CD14-positive monocyte (primary cell): ENCODE data around the gene UGT1A8. TPM values are rescaled to one million over a fixed set of nuclear protein-coding genes. Genes with fewer than 3 reads are reported as not detected.

Source experiments
- DNase-seq, 3 donors: peaks; one replicate each; pipeline ENCODE4 v3.0.0-alpha.2; 2011 to 2022
- H2AFZ ChIP-seq: 2 replicates; pipeline ENCODE4 v1.6.0; 2012; ENCODE audit warnings: mild to moderate bottlenecking, low read depth, low read length, inconsistent platforms; ENCODE audit not compliant: insufficient read depth, poor library complexity, severe bottlenecking
- H3K27ac ChIP-seq, 2 donors: 1 replicate in 1 of 2; 2 replicates in 1 of 2; pipeline ENCODE4 v1.5.1; 2012 to 2013; ENCODE audit warnings: low read length in 2 of 2, control low read depth in 1 of 2, inconsistent platforms in 1 of 2, low read depth in 1 of 2, mild to moderate bottlenecking in 1 of 2
- H3K27me3 ChIP-seq, 2 donors: one replicate each; pipeline versions ENCODE4 v1.6.0 to v1.6.1; 2011 to 2013; ENCODE audit warnings: low read length in 2 of 2; ENCODE audit not compliant: control insufficient read depth in 2 of 2, insufficient read depth in 2 of 2
- H3K36me3 ChIP-seq, 2 donors: replicated peaks in 1 of 2; 1 replicate in 1 of 2; 2 replicates in 1 of 2; pipeline versions ENCODE4 v1.5.1 to v1.6.1; 2012 to 2013; ENCODE audit warnings: low read length in 2 of 2, control low read depth in 1 of 2, inconsistent platforms in 1 of 2, mild to moderate bottlenecking in 1 of 2; ENCODE audit not compliant: insufficient read depth in 2 of 2, control insufficient read depth in 1 of 2
- H3K4me1 ChIP-seq, 2 donors: 1 replicate in 1 of 2; 2 replicates in 1 of 2; pipeline versions ENCODE4 v1.5.1 to v1.6.1; 2012 to 2013; ENCODE audit warnings: low read length in 2 of 2, control low read depth in 1 of 2, inconsistent platforms in 1 of 2, mild to moderate bottlenecking in 1 of 2, moderate library complexity in 1 of 2; ENCODE audit not compliant: insufficient read depth in 2 of 2, control insufficient read depth in 1 of 2
- H3K4me2 ChIP-seq: replicated peaks from 2 replicates; pipeline ENCODE3; 2012; ENCODE audit warnings: low read length, moderate library complexity, mild to moderate bottlenecking; ENCODE audit not compliant: poor library complexity, severe bottlenecking; ENCODE audit errors: extremely low read depth
- H3K4me3 ChIP-seq, 3 experiments: fragments of 200-600 bp in 1 of 3; sonication (generic) in 1 of 3; replicated peaks in 1 of 3; 1 replicate in 2 of 3; 2 replicates in 1 of 3; pipeline ENCODE4 v1.5.1; 2011 to 2013; ENCODE audit warnings: low read length in 3 of 3, mild to moderate bottlenecking in 3 of 3, control low read depth in 2 of 3, low read depth in 2 of 3, inconsistent platforms in 1 of 3, moderate library complexity in 1 of 3
- H3K79me2 ChIP-seq: 2 replicates; pipeline ENCODE4 v1.6.0; 2012; ENCODE audit warnings: mild to moderate bottlenecking, control low read depth, inconsistent platforms, low read length, moderate library complexity; ENCODE audit not compliant: insufficient read depth
- H3K9ac ChIP-seq: 2 replicates; pipeline ENCODE4 v1.6.0; 2017; ENCODE audit warnings: low read length, mild to moderate bottlenecking; ENCODE audit not compliant: insufficient read depth, poor library complexity, severe bottlenecking
- H3K9me3 ChIP-seq, 2 donors: replicated peaks in 1 of 2; 1 replicate in 1 of 2; 2 replicates in 1 of 2; pipeline versions ENCODE4 v1.5.1 to v1.6.1; 2012 to 2013; ENCODE audit warnings: low read length in 2 of 2, control low read depth in 1 of 2; ENCODE audit not compliant: control insufficient read depth in 1 of 2, insufficient read depth in 1 of 2
- H4K20me1 ChIP-seq: 2 replicates; pipeline ENCODE4 v1.6.0; 2012; ENCODE audit warnings: mild to moderate bottlenecking, low read length, control low read depth, moderate library complexity; ENCODE audit not compliant: insufficient read depth
- H3K27ac Mint-ChIP-seq, 7 donors: one replicate each; pipeline ENCODE4 v1.8.0; 2020; ENCODE audit warnings: mild to moderate bottlenecking in 7 of 7, mixed read lengths in 7 of 7, moderate library complexity in 6 of 7, inconsistent platforms in 2 of 7
- H3K27me3 Mint-ChIP-seq, 3 donors: one replicate each; pipeline ENCODE4 v1.8.0; 2021 to 2022; ENCODE audit warnings: low read depth in 3 of 3, mild to moderate bottlenecking in 3 of 3, mixed read lengths in 3 of 3, moderate library complexity in 3 of 3, inconsistent platforms in 1 of 3
- H3K36me3 Mint-ChIP-seq, 2 donors: one replicate each; pipeline ENCODE4 v1.8.0; 2020; ENCODE audit warnings: mixed read lengths in 2 of 2, inconsistent platforms in 1 of 2, mild to moderate bottlenecking in 1 of 2
- H3K4me1 Mint-ChIP-seq: one replicate; pipeline ENCODE4 v1.8.0; 2020; ENCODE audit warnings: mild to moderate bottlenecking, mixed read lengths
- H3K4me3 Mint-ChIP-seq, 2 donors: one replicate each; pipeline ENCODE4 v1.8.0; 2020; ENCODE audit warnings: mild to moderate bottlenecking in 2 of 2, mixed read lengths in 2 of 2, moderate library complexity in 1 of 2
- H3K9me3 Mint-ChIP-seq, 7 donors: one replicate each; pipeline ENCODE4 v1.8.0; 2020 to 2022; ENCODE audit warnings: mixed read lengths in 7 of 7, mild to moderate bottlenecking in 6 of 7, moderate library complexity in 6 of 7, inconsistent platforms in 2 of 7
- CTCF ChIP-seq: fragments of 200-600 bp; IDR thresholded peaks from one replicate; pipeline ENCODE4 v1.8.0; 2022; ENCODE audit warnings: antibody characterized with exemption, mild to moderate bottlenecking
- WGBS: methylation state at CpG from one replicate; pipeline ENCODE4 v1.1.5; 2013; ENCODE audit warnings: missing lambda C conversion rate; ENCODE audit not compliant: insufficient coverage; 5-methylcytosine and 5-hydroxymethylcytosine counted together
- intact Hi-C, 2 donors: fragments of 100-400 bp; cut with micrococcal nuclease; formaldehyde crosslinking; loops; one replicate each; pipeline versions ENCODE4 v1.15.0 to v1.15.1; 2023
- polyA plus RNA-seq, 3 donors: library from polyadenylated mRNA; depleted of rRNA in 1 of 3; unstranded in 2 of 3; stranded (reverse) in 1 of 3; fragments of 300-500 nt in 2 of 3; fragments of >200 nt in 1 of 3; fragmentation: Illumina TruSeq in 2 of 3; gene quantifications; 1 replicate in 2 of 3; 2 replicates in 1 of 3; pipeline ENCODE4 v1.2.3, GENCODE V29; 2012 to 2021

The UGT1A8 gene
- polyA plus RNA-seq, 3 donors = not detected

- no peak overlapping the region for H3K9ac ChIP-seq
- H3K36me3 Mint-ChIP-seq = no peaks in the 10 kb centered on the region
- TF ChIP-seq CTCF = no peak
- no peak overlapping the region for H3K4me3 Mint-ChIP-seq
- no peak overlapping the region for H3K27ac Mint-ChIP-seq
- DNase-seq = no peak
- no peaks in the 10 kb centered on the region for H3K4me1 ChIP-seq
- H3K27ac ChIP-seq = no peak overlapping the region
- no peak overlapping the region for H2AFZ ChIP-seq
- H3K4me2 ChIP-seq = no peak overlapping the region
- WGBS = no CpG with 5 or more reads among the region's 1 CpG
- no peaks in the 10 kb centered on the region for H3K27me3 ChIP-seq
- H3K9me3 Mint-ChIP-seq = peaks cover 0 to 3% (median 0%) of the 10 kb centered on the region in 7 donors
- no peaks in the 10 kb centered on the region for H3K4me1 Mint-ChIP-seq
- intact Hi-C loops = no loop called here
- peaks cover 3 to 4% (median 4%) of the 10 kb centered on the region in 3 donors for H3K27me3 Mint-ChIP-seq
- H3K4me3 ChIP-seq = no peak overlapping the region
- H3K79me2 ChIP-seq = no peaks in the 10 kb centered on the region
- H3K36me3 ChIP-seq = no peaks in the 10 kb centered on the region
- H3K9me3 ChIP-seq = no peaks in the 10 kb centered on the region
- H4K20me1 ChIP-seq = no peaks in the 10 kb centered on the region
Observed at GRCh38 chr2:233706720-233707119, 89.3 kb downstream of the UGT1A8 start.

GRCh38 chr2:233707940-233708644, 90.7 kb downstream of the UGT1A8 start:
- Histone ChIP-seq H3K4me2 (no peak overlapping the region), H4K20me1 (no peaks in the 10 kb centered on the region), H3K27ac (no peak overlapping the region), H3K9ac (no peak overlapping the region), H3K4me3 (no peak overlapping the region), H3K27me3 (no peaks in the 10 kb centered on the region), H3K36me3 (no peaks in the 10 kb centered on the region), H2AFZ (no peak overlapping the region), H3K4me1 (no peaks in the 10 kb centered on the region), H3K9me3 (no peaks in the 10 kb centered on the region), H3K79me2 (no peaks in the 10 kb centered on the region)
- peaks cover 0 to 2% (median 0%) of the 10 kb centered on the region in 7 donors for H3K9me3 Mint-ChIP-seq
- peak overlapping the region in 1 of 7 donors; percentile 47 for H3K27ac Mint-ChIP-seq
- no peaks in the 10 kb centered on the region for H3K36me3 Mint-ChIP-seq
- H3K27me3 Mint-ChIP-seq = peaks cover 3 to 6% (median 5%) of the 10 kb centered on the region in 3 donors
- intact Hi-C loops = no loop called here
- H3K4me3 Mint-ChIP-seq = no peak overlapping the region
- TF ChIP-seq CTCF = no peak
- H3K4me1 Mint-ChIP-seq = no peaks in the 10 kb centered on the region
- no peak for DNase-seq
- 100% methylated on average over 1 of the region's 10 CpGs for WGBS
